SK-N-SH treated with all-trans-retinoic acid at 6 μM for 48 hours (cell line): ENCODE measurements around the gene SLMAP.

Experiments used
- ATAC-seq: fragments of 200-7000 bp; cut with Tn5 transposase; 3 replicates; pipeline ENCODE4 v1.9.1; 2020; ENCODE audit warnings: mild to moderate bottlenecking, moderate library complexity
- ARNTL ChIP-seq: fragments of 450-650 bp; formaldehyde crosslinking; IDR thresholded peaks from 2 replicates; pipeline ENCODE4 v1.5.0; 2020; ENCODE audit warnings: low read depth, mild to moderate bottlenecking, moderate library complexity, borderline replicate concordance
- BACH2 ChIP-seq: fragments of 250-450 bp; sonication (Bioruptor Pico); IDR thresholded peaks from 2 replicates; pipeline ENCODE4 v1.9.0; 2021; ENCODE audit warnings: mild to moderate bottlenecking, borderline replicate concordance
- CSDC2 ChIP-seq: fragments of 250-450 bp; sonication (Bioruptor Pico); IDR thresholded peaks from 2 replicates; pipeline ENCODE4 v1.5.0; 2020; ENCODE audit warnings: mild to moderate bottlenecking, moderate library complexity
- GLIS3 ChIP-seq: fragments of 250-450 bp; sonication (Bioruptor Pico); IDR thresholded peaks from 2 replicates; pipeline ENCODE4 v1.5.0; 2020; ENCODE audit warnings: mild to moderate bottlenecking, moderate library complexity
- ISL1 ChIP-seq: fragments of 250-450 bp; sonication (Bioruptor Pico); IDR thresholded peaks from 2 replicates; pipeline ENCODE4 v2.1.2; 2022; ENCODE audit warnings: mild to moderate bottlenecking, moderate library complexity
- OSR1 ChIP-seq: fragments of 250-450 bp; sonication (Bioruptor Pico); IDR thresholded peaks from 2 replicates; pipeline ENCODE4 v1.8.0; 2022; ENCODE audit warnings: moderate library complexity, mild to moderate bottlenecking, inconsistent platforms
- POU6F1 ChIP-seq: fragments of 250-450 bp; sonication (Bioruptor Pico); IDR thresholded peaks from 2 replicates; pipeline ENCODE4 v1.8.0; 2021; ENCODE audit warnings: low read depth, mild to moderate bottlenecking, moderate library complexity, borderline replicate concordance
- PPARA ChIP-seq: fragments of 250-450 bp; sonication (Bioruptor Pico); IDR thresholded peaks from 2 replicates; pipeline ENCODE4 v1.5.0; 2020; ENCODE audit warnings: mild to moderate bottlenecking, borderline replicate concordance
- RARB ChIP-seq: fragments of 250-450 bp; sonication (Bioruptor Pico); IDR thresholded peaks from 2 replicates; pipeline ENCODE4 v1.8.0; 2021; ENCODE audit warnings: mild to moderate bottlenecking, moderate library complexity
- SNAI2 ChIP-seq: fragments of 250-450 bp; sonication (Bioruptor Pico); IDR thresholded peaks from 2 replicates; pipeline ENCODE4 v1.5.0; 2020; ENCODE audit warnings: mild to moderate bottlenecking, moderate library complexity
- TSHZ2 ChIP-seq: fragments of 250-450 bp; sonication (Bioruptor Pico); IDR thresholded peaks from 2 replicates; pipeline ENCODE4 v1.5.0; 2020; ENCODE audit warnings: mild to moderate bottlenecking, moderate library complexity
- ZFP3 ChIP-seq: fragments of 250-450 bp; sonication (Bioruptor Pico); IDR thresholded peaks from 2 replicates; pipeline ENCODE4 v1.5.0; 2020; ENCODE audit warnings: mild to moderate bottlenecking, moderate library complexity
- ZFP30 ChIP-seq: fragments of 450-650 bp; formaldehyde crosslinking; IDR thresholded peaks from 2 replicates; pipeline ENCODE4 v1.5.0; 2022; ENCODE audit warnings: mild to moderate bottlenecking, moderate library complexity
- TF ChIP-seq, protein P1 (sequence below): fragments of 250-450 bp; sonication (Bioruptor Pico); IDR thresholded peaks from 2 replicates; pipeline ENCODE4 v1.5.1; 2021; ENCODE audit warnings: mild to moderate bottlenecking, moderate library complexity
- TF ChIP-seq, protein P2 (sequence below): fragments of 250-450 bp; sonication (Bioruptor Pico); IDR thresholded peaks from 2 replicates; pipeline ENCODE4 v1.8.0; 2020; ENCODE audit warnings: mild to moderate bottlenecking, moderate library complexity, borderline replicate concordance
- TF ChIP-seq, protein P3 (sequence below): fragments of 250-450 bp; sonication (Bioruptor Pico); IDR thresholded peaks from 2 replicates; pipeline ENCODE4 v1.5.1; 2020; ENCODE audit warnings: low read depth, mild to moderate bottlenecking, moderate library complexity

The SLMAP gene

DNA sequence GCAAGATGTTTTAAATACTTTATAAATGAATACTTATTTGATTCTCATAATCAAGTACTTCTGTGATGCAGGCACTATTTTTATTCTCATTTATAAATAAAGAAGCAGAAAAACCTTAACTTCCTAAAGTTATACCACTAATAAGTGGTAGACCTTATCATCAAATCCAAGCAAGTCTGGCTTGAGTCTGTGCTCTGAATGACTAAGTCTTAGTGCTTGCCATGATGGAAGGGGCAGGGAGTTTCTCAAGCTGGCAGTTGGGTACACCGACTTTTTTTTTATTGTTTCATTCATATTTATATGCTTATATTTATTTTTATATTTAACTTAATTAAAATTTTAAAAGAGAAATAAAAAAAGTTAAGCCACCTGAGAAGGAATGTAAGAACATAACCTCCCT, 23.6 kb downstream of the SLMAP start (continued):
- TF ChIP-seq POU6F1 (CRISPR knock-in tag) (no peak), ARNTL (CRISPR knock-in tag) (no peak)
- TF ChIP-seq, protein P1, sequence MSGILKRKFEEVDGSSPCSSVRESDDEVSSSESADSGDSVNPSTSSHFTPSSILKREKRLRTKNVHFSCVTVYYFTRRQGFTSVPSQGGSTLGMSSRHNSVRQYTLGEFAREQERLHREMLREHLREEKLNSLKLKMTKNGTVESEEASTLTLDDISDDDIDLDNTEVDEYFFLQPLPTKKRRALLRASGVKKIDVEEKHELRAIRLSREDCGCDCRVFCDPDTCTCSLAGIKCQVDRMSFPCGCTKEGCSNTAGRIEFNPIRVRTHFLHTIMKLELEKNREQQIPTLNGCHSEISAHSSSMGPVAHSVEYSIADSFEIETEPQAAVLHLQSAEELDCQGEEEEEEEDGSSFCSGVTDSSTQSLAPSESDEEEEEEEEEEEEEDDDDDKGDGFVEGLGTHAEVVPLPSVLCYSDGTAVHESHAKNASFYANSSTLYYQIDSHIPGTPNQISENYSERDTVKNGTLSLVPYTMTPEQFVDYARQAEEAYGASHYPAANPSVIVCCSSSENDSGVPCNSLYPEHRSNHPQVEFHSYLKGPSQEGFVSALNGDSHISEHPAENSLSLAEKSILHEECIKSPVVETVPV (CRISPR knock-in tag): no peak
- TF ChIP-seq, all 23 proteins: peak for 0

DNA sequence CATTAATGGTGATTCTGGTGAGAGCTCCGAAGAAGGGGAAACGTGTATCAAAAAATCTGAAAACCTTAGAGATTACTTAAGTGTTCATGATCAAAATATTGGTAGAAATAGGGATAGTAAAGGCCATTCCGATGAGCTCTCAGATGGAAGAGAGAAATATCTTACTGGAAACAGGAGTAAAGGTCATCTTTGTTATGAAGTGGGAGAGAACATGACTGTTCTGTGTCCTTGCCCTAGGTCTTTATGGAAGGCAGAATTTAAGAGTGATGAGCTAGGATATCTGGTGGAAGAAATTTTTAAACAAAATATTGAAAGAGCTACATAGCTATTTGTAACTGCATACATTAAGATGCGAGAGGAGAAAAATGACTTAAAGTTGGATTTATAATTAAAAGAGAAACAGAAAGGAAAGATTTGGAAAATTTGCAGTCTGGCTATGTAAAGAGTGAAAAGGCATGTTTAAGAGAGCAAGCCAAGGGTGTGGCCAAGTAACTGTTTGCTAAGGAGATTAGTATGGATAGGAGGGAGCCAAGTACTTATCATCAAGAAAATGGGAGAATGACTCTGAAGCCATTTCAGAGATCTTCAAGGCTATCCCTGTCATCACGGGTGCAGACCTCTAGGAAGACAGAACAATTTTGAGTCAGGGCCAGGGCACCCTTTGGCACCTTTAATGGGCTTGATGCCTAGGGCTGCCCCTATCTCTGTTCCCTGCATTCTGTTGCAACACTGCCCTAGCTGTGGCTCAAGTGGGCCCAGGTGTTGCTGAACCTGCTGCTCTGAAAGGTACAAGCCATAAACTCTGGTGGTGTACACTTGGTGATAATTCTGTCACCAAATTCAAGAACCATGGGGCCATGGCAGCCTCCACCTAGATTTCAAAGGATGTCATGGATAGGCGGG, 27.3 kb downstream of the SLMAP start:
- TF ChIP-seq ISL1 (CRISPR knock-in tag) (no peak), BACH2 (no peak), OSR1 (CRISPR knock-in tag) (no peak), CSDC2 (CRISPR knock-in tag) (no peak)
- TF ChIP-seq, protein P1 (CRISPR knock-in tag): no peak
- ATAC-seq: no peak

- ATAC-seq: no peak
Measured at GRCh38 chr3:57784089-57784735, 28.1 kb downstream of the SLMAP start.

More at GRCh38 chr3:57784089-57784735, 28.1 kb downstream of the SLMAP start:
- TF ChIP-seq, protein P2, sequence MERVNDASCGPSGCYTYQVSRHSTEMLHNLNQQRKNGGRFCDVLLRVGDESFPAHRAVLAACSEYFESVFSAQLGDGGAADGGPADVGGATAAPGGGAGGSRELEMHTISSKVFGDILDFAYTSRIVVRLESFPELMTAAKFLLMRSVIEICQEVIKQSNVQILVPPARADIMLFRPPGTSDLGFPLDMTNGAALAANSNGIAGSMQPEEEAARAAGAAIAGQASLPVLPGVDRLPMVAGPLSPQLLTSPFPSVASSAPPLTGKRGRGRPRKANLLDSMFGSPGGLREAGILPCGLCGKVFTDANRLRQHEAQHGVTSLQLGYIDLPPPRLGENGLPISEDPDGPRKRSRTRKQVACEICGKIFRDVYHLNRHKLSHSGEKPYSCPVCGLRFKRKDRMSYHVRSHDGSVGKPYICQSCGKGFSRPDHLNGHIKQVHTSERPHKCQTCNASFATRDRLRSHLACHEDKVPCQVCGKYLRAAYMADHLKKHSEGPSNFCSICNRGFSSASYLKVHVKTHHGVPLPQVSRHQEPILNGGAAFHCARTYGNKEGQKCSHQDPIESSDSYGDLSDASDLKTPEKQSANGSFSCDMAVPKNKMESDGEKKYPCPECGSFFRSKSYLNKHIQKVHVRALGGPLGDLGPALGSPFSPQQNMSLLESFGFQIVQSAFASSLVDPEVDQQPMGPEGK: no peak
- TF ChIP-seq, protein P1 (CRISPR knock-in tag): no peak
- TF ChIP-seq ZFP30 (CRISPR knock-in tag): no peak
- TF ChIP-seq RARB: no peak
- TF ChIP-seq, protein P3, sequence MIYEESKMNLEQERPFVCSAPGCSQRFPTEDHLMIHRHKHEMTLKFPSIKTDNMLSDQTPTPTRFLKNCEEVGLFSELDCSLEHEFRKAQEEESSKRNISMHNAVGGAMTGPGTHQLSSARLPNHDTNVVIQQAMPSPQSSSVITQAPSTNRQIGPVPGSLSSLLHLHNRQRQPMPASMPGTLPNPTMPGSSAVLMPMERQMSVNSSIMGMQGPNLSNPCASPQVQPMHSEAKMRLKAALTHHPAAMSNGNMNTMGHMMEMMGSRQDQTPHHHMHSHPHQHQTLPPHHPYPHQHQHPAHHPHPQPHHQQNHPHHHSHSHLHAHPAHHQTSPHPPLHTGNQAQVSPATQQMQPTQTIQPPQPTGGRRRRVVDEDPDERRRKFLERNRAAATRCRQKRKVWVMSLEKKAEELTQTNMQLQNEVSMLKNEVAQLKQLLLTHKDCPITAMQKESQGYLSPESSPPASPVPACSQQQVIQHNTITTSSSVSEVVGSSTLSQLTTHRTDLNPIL (CRISPR knock-in tag): no peak
- no peak for TF ChIP-seq POU6F1 (CRISPR knock-in tag)
- no peak for TF ChIP-seq GLIS3 (CRISPR knock-in tag)
- TF ChIP-seq TSHZ2 (CRISPR knock-in tag): no peak
- TF ChIP-seq ZFP3: no peak
- TF ChIP-seq PPARA (CRISPR knock-in tag): no peak
- TF ChIP-seq SNAI2: no peak
- TF ChIP-seq, all 23 proteins: peak for 0
